ENCODE results near the gene CD151. TPM values are rescaled to one million over a fixed set of nuclear protein-coding genes. Genes with fewer than 3 reads are reported as not detected.

The CD151 gene
- polyA plus RNA-seq, 1 of the 3 experiments (the other 2 are of a cell fraction), result 922 TPM

DNA sequence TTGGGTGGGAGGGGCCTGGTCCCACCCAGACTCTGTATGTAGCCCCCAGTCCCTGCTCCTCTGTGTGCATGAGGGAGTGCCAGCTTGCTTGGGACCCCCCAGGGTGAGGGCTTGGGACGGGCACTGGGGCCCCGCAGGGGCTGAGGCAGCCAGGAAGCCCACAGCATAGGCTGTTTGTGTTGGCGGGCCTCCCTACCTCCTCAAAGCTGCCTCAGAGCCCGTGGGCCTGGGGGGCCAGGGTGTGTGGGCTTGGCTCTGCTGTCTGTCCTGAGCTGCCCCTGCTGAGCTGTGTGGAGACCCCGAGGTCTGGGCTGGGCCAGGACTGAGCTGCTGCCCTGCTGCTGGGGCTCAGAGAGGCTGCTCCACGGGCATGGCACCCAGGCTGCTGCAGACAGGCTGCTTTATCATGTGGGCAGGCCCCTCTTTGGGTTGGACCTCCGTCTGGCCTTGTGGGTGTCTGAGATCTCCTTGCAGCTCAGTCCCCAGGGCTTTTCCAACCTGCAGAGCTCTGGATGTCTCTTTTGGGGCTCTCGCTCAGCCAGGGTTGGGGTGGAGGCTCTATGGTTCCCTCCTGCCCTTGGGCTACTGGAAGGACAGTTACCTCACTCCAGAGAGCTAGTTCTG lies 13.2 kb downstream of the CD151 start:
- POLR2A ChIA-PET, result no interaction called here
- Histone ChIP-seq H2AFZ (ENCODE audit: low read depth) (no peak overlapping the region), H3K36me3 (replicated peaks in 1 of 2; ENCODE audit: control insufficient read depth in 1 of 2, insufficient read depth in 2 of 2, low read length in 1 of 2) (peaks cover 0 to 10% of the 10 kb centered on the region in 2 experiments), H3K27ac (ENCODE audit: low read depth in 2 of 2, low read length in 1 of 2) (peak overlapping the region; percentile 91 to 93), H4K20me1 (ENCODE audit: insufficient read depth) (peaks cover 38% of the 10 kb centered on the region), H3K4me2 (peak overlapping the region; percentile 100), H3K79me2 (ENCODE audit: insufficient read depth) (peaks cover 65% of the 10 kb centered on the region), H3K9ac (peak overlapping the region; percentile 97), H3K27me3 (ENCODE audit: insufficient read depth) (no peaks in the 10 kb centered on the region), H3K9me2 (no peaks in the 10 kb centered on the region), H3K4me3 (ENCODE audit: low read depth in 2 of 2, low read length in 1 of 2) (peak overlapping the region in 1 of 2 experiments; percentile 100; a peak in 1 of 4 replicates), H3K4me1 (ENCODE audit: control insufficient read depth in 1 of 2, insufficient read depth in 2 of 2, low read depth in 1 of 2, low read length in 1 of 2) (peaks cover 32 to 42% of the 10 kb centered on the region in 2 experiments; a peak in 3 of 4 replicates), H3F3A (replicated peaks; ENCODE audit: insufficient read depth) (peaks cover 25% of the 10 kb centered on the region), H3K9me3 (no peaks in the 10 kb centered on the region)
- DNase-seq, result no peak
- TF ChIP-seq NFIC (IDR thresholded peaks at IDR 0.05; ENCODE audit: borderline replicate concordance), result peak; percentile 42
- TF ChIP-seq, protein P1, sequence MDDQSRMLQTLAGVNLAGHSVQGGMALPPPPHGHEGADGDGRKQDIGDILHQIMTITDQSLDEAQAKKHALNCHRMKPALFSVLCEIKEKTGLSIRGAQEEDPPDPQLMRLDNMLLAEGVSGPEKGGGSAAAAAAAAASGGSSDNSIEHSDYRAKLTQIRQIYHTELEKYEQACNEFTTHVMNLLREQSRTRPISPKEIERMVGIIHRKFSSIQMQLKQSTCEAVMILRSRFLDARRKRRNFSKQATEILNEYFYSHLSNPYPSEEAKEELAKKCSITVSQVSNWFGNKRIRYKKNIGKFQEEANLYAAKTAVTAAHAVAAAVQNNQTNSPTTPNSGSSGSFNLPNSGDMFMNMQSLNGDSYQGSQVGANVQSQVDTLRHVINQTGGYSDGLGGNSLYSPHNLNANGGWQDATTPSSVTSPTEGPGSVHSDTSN (IDR thresholded peaks at IDR 0.05), result no peak
- TF ChIP-seq, protein P2, sequence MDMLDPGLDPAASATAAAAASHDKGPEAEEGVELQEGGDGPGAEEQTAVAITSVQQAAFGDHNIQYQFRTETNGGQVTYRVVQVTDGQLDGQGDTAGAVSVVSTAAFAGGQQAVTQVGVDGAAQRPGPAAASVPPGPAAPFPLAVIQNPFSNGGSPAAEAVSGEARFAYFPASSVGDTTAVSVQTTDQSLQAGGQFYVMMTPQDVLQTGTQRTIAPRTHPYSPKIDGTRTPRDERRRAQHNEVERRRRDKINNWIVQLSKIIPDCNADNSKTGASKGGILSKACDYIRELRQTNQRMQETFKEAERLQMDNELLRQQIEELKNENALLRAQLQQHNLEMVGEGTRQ (IDR thresholded peaks at IDR 0.05; ENCODE audit: borderline replicate concordance, low read depth, low read length), result no peak
- CTCF ChIA-PET, result interaction anchor here (0.9 to 7.5 kb wide), 3 partner anchors 16 to 205 kb away, joined by 3 to 70 read pairs (median 3); partner anchors contain the start of gene PNPLA2
- WGBS (ENCODE audit: low lambda C conversion rate), result 63% methylated on average over 5 of the region's 8 CpGs

DNA sequence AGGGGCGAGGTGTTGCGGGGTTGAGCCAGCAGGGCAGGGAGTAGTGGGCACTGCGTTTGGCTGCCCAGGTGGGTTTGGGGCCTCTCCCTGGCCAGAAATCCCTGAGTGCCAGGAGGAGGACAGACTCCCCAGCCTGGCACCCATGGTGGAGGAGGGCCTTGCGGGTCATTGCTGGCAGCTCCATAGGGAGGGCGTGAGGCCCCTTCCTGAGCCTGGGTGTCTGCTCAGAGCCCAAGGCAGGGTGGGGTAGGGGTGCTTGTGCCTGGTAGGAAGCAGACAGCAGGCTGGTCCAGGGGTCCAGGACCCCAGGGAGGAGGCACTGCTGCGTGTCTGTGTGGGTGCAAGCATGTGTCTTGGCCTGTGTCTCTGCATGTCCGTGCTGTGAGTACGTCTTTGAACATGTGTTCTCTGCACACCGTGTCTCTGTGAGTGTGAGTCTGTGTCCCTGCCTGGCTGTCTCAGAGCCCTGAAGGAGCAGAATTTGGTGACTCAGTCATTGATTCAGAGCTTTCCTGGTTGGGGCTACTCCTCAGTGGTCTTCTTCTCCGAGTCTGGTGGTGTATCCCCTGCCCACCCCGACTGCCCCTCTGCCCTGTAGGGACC lies 13.8 kb downstream of the CD151 start:
- peak overlapping the region; percentile 100 for H3K4me2 ChIP-seq
- peak overlapping the region in 1 of 2 experiments; percentile 91; a peak in 2 of 4 replicates for H3K27ac ChIP-seq (ENCODE audit: low read depth in 2 of 2, low read length in 1 of 2)
- no peak for DNase-seq

DNA sequence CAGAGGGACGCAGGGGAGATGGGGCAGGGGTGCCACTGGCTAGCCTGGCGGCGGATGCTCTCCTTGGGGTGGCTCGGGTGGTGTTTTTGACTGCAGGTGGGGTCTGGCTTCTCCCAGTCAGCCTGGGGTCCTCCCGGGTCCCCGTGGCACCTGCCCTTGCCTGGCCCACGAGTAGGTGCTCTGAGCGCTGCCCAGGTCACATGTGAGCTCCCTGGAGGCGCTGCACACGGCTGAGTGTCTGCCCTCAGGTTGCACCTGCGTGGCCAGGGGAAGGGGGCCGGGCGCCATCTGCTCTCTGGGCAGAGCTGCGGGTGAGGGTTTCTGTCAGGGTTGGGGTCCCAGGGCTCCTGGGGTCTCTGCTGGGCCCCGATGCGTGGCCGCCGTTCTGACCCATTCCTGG lies 15.1 kb downstream of the CD151 start:
- ChIA-PET CTCF (interaction anchor here (0.8 to 7.5 kb wide), 29 partner anchors 9 to 242 kb away, joined by 3 to 70 read pairs (median 5); partner anchors contain the start of gene MUC6), POLR2A (interaction anchor here (0.8 to 1.5 kb wide), 2 partner anchors 12 to 204 kb away, joined by 3 read pairs; no protein-coding TSS in a partner anchor)
- H3K79me2 ChIP-seq (ENCODE audit: insufficient read depth), result peaks cover 63% of the 10 kb centered on the region

More for the DNA sequence above, 13.8 kb downstream of the CD151 start:
- peaks cover 63% of the 10 kb centered on the region for H3K79me2 ChIP-seq (ENCODE audit: insufficient read depth)
- H3K27me3 ChIP-seq (ENCODE audit: insufficient read depth), result no peaks in the 10 kb centered on the region
- ChIA-PET POLR2A (no interaction called here), CTCF (interaction anchor here (0.9 to 7.5 kb wide), 9 partner anchors 9 to 204 kb away, joined by 3 to 70 read pairs (median 21); partner anchors contain the start of gene PNPLA2)
- H3K36me3 ChIP-seq (replicated peaks in 1 of 2; ENCODE audit: control insufficient read depth in 1 of 2, insufficient read depth in 2 of 2, low read length in 1 of 2), result peaks cover 0 to 4% of the 10 kb centered on the region in 2 experiments
- WGBS (ENCODE audit: low lambda C conversion rate), result 68% methylated on average over 7 of the region's 11 CpGs
- no peaks in the 10 kb centered on the region for H3K9me3 ChIP-seq
- H3F3A ChIP-seq (replicated peaks; ENCODE audit: insufficient read depth), result peaks cover 22% of the 10 kb centered on the region
- H3K9ac ChIP-seq, result peak overlapping the region; percentile 97; the same call in 1 of the 2 replicates
- peak overlapping the region in 1 of 2 experiments; percentile 100; a peak in 1 of 4 replicates for H3K4me3 ChIP-seq (ENCODE audit: low read depth in 2 of 2, low read length in 1 of 2)
- H3K4me1 ChIP-seq (ENCODE audit: control insufficient read depth in 1 of 2, insufficient read depth in 2 of 2, low read depth in 1 of 2, low read length in 1 of 2), result peaks cover 32 to 44% of the 10 kb centered on the region in 2 experiments; a peak in 3 of 4 replicates
- peaks cover 38% of the 10 kb centered on the region for H4K20me1 ChIP-seq (ENCODE audit: insufficient read depth)
- no peak for TF ChIP-seq RCOR1 (IDR thresholded peaks at IDR 0.05; ENCODE audit: low read length)
- H2AFZ ChIP-seq (ENCODE audit: low read depth), result no peak overlapping the region
- no peaks in the 10 kb centered on the region for H3K9me2 ChIP-seq

More for the DNA sequence above, 15.1 kb downstream of the CD151 start:
- H3K9me3 ChIP-seq, result no peaks in the 10 kb centered on the region
- WGBS (ENCODE audit: low lambda C conversion rate), result 100% methylated on average over 1 of the region's 18 CpGs
- peaks cover 32 to 44% of the 10 kb centered on the region in 2 experiments; a peak in 3 of 4 replicates for H3K4me1 ChIP-seq (ENCODE audit: control insufficient read depth in 1 of 2, insufficient read depth in 2 of 2, low read depth in 1 of 2, low read length in 1 of 2)
- no peak overlapping the region for H2AFZ ChIP-seq (ENCODE audit: low read depth)
- peaks cover 41% of the 10 kb centered on the region for H4K20me1 ChIP-seq (ENCODE audit: insufficient read depth)
- no peaks in the 10 kb centered on the region for H3K9me2 ChIP-seq
- H3K4me2 ChIP-seq, result peak overlapping the region; percentile 86; the same call in 1 of the 2 replicates
- H3K36me3 ChIP-seq (replicated peaks in 1 of 2; ENCODE audit: control insufficient read depth in 1 of 2, insufficient read depth in 2 of 2, low read length in 1 of 2), result no peaks in the 10 kb centered on the region
- H3K27ac ChIP-seq (ENCODE audit: low read depth in 2 of 2, low read length in 1 of 2), result no peak overlapping the region
- TF ChIP-seq, protein P2 (IDR thresholded peaks at IDR 0.05; ENCODE audit: borderline replicate concordance, low read depth, low read length), result no peak
- TF ChIP-seq, protein P3, sequence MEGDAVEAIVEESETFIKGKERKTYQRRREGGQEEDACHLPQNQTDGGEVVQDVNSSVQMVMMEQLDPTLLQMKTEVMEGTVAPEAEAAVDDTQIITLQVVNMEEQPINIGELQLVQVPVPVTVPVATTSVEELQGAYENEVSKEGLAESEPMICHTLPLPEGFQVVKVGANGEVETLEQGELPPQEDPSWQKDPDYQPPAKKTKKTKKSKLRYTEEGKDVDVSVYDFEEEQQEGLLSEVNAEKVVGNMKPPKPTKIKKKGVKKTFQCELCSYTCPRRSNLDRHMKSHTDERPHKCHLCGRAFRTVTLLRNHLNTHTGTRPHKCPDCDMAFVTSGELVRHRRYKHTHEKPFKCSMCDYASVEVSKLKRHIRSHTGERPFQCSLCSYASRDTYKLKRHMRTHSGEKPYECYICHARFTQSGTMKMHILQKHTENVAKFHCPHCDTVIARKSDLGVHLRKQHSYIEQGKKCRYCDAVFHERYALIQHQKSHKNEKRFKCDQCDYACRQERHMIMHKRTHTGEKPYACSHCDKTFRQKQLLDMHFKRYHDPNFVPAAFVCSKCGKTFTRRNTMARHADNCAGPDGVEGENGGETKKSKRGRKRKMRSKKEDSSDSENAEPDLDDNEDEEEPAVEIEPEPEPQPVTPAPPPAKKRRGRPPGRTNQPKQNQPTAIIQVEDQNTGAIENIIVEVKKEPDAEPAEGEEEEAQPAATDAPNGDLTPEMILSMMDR (IDR thresholded peaks at IDR 0.05), result no peak
- TF ChIP-seq TCF12 (IDR thresholded peaks at IDR 0.05) (no peak), NRF1 (IDR thresholded peaks at IDR 0.05; ENCODE audit: low read depth, low read length) (no peak), RCOR1 (IDR thresholded peaks at IDR 0.05; ENCODE audit: low read length) (no peak), NFIC (IDR thresholded peaks at IDR 0.05; ENCODE audit: borderline replicate concordance) (no peak), ELF1 (IDR thresholded peaks at IDR 0.05) (no peak), POLR2AphosphoS5 (IDR thresholded peaks at IDR 0.05; ENCODE audit: low read depth, low read length) (no peak), FOXM1 (IDR thresholded peaks at IDR 0.05; ENCODE audit: low read depth) (no peak), RAD21 (IDR thresholded peaks at IDR 0.05; ENCODE audit: low read length) (no peak)
- no peaks in the 10 kb centered on the region for H3K27me3 ChIP-seq (ENCODE audit: insufficient read depth)
- peaks cover 22% of the 10 kb centered on the region for H3F3A ChIP-seq (replicated peaks; ENCODE audit: insufficient read depth)
- H3K4me3 ChIP-seq (ENCODE audit: low read depth in 2 of 2, low read length in 1 of 2), result no peak overlapping the region; a peak in 1 of 4 replicates
- DNase-seq, result no peak
- H3K9ac ChIP-seq, result no peak overlapping the region

Measured in SK-N-SH (cell line).